NB4 (cell line): ENCODE results near the gene GULP1.

Experiments used
- DNase-seq: peaks from one replicate; pipeline ENCODE4 v3.0.0; 2010; ENCODE audit warnings: low read depth
- H3K4me3 ChIP-seq: one replicate; pipeline ENCODE4 v1.5.1; 2011; ENCODE audit warnings: mild to moderate bottlenecking, low read depth, low read length, moderate library complexity
- CTCF ChIP-seq: IDR thresholded peaks from one replicate; pipeline ENCODE4 v1.5.1; 2012; ENCODE audit warnings: low read depth, low read length
- MAX ChIP-seq: IDR thresholded peaks from 2 replicates; pipeline ENCODE4 v1.6.1; 2011; ENCODE audit warnings: low read depth, low read length
- MYC ChIP-seq: IDR thresholded peaks from 2 replicates; pipeline ENCODE4 v1.6.1; 2011; ENCODE audit warnings: low read depth, low read length
- POLR2A ChIP-seq: IDR thresholded peaks from 2 replicates; pipeline ENCODE4 v1.6.1; 2011; ENCODE audit warnings: mild to moderate bottlenecking; ENCODE audit not compliant: insufficient read length; ENCODE audit errors: extremely low read depth

Gene GULP1

GRCh38 chr2:188319838-188320237 is 28.2 kb downstream of the GULP1 start:
- no peak for DNase-seq
- TF ChIP-seq MAX = no peak
- TF ChIP-seq POLR2A = no peak
- TF ChIP-seq CTCF = no peak
- TF ChIP-seq MYC = no peak

GRCh38 chr2:188320861-188321260 is 29.2 kb downstream of the GULP1 start:
- no peak for DNase-seq
- TF ChIP-seq MYC (no peak), CTCF (no peak), MAX (no peak), POLR2A (no peak)
- H3K4me3 ChIP-seq = no peak overlapping the region

More at GRCh38 chr2:188319838-188320237, 28.2 kb downstream of the GULP1 start:
- H3K4me3 ChIP-seq = no peak overlapping the region

- DNase-seq = no peak
- TF ChIP-seq CTCF (no peak), MYC (no peak), MAX (no peak), POLR2A (no peak)
- no peak overlapping the region for H3K4me3 ChIP-seq
These were observed 31.2 kb downstream of the GULP1 start for GRCh38 chr2:188322569-188323551.

GRCh38 chr2:188324067-188324466 is 32.4 kb downstream of the GULP1 start:
- no peak for DNase-seq
- H3K4me3 ChIP-seq = no peak overlapping the region
- TF ChIP-seq POLR2A (no peak), CTCF (no peak), MYC (no peak), MAX (no peak)

GRCh38 chr2:188326290-188326668 is 34.6 kb downstream of the GULP1 start:
- DNase-seq = no peak
- no peak overlapping the region for H3K4me3 ChIP-seq
- TF ChIP-seq MYC (no peak), CTCF (no peak), MAX (no peak), POLR2A (no peak)
